Neural progenitor cell (in vitro differentiated cells): ENCODE results near the gene ATP5IF1.

ENCODE experiments used
- EZH2 ChIP-seq: fragments of 200-600 bp; sonication (generic); IDR thresholded peaks from 2 replicates; pipeline ENCODE4 v1.6.1; 2017; ENCODE audit warnings: antibody characterized with exemption, mild to moderate bottlenecking, moderate library complexity
- EZH2phosphoT487 ChIP-seq: fragments of 200-600 bp; sonication (generic); IDR thresholded peaks from 2 replicates; pipeline ENCODE4 v1.6.1; 2017; ENCODE audit warnings: antibody characterized with exemption
- TF ChIP-seq, protein P1 (sequence below): fragments of 200-600 bp; sonication (generic); IDR thresholded peaks from 2 replicates; pipeline ENCODE4 v1.5.1; 2017; ENCODE audit warnings: antibody characterized with exemption, mild to moderate bottlenecking

DNA sequence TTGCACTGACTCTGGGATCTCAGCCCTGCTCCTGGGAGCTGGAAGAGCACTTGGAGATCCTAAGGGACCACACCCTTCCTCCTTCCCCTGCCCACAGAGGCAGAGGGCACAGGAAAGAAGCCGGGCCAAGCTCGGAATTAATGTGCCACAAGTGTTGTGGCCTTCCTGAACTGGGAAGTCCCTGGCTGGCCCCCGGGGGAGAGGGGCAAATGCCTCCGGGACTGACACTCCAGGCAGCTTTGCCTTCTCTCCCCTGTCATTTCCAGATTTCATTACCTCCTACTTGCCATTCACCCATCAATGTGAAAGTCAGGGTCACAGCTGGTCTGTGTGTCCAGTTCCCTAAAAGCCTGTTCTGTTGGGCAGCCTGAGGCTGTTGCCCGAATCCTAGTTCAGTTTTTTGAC, 45.1 kb downstream of the ATP5IF1 start:
- TF ChIP-seq, protein P1, sequence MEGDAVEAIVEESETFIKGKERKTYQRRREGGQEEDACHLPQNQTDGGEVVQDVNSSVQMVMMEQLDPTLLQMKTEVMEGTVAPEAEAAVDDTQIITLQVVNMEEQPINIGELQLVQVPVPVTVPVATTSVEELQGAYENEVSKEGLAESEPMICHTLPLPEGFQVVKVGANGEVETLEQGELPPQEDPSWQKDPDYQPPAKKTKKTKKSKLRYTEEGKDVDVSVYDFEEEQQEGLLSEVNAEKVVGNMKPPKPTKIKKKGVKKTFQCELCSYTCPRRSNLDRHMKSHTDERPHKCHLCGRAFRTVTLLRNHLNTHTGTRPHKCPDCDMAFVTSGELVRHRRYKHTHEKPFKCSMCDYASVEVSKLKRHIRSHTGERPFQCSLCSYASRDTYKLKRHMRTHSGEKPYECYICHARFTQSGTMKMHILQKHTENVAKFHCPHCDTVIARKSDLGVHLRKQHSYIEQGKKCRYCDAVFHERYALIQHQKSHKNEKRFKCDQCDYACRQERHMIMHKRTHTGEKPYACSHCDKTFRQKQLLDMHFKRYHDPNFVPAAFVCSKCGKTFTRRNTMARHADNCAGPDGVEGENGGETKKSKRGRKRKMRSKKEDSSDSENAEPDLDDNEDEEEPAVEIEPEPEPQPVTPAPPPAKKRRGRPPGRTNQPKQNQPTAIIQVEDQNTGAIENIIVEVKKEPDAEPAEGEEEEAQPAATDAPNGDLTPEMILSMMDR = no peak
- TF ChIP-seq EZH2 (no peak), EZH2phosphoT487 (no peak)
